Loucy (cell line): ENCODE data around the gene KRT80.

Source experiments
- H2AFZ ChIP-seq: fragments of 200-600 bp; sonication (generic); 2 replicates; pipeline ENCODE4 v1.6.0; 2016; ENCODE audit warnings: antibody characterized with exemption, mild to moderate bottlenecking, low read length, moderate library complexity
- H3F3A ChIP-seq: fragments of 200-600 bp; 2 replicates; pipeline ENCODE4 v1.6.0; 2016; ENCODE audit warnings: antibody characterized with exemption, low read depth, mild to moderate bottlenecking
- H3K27me3 ChIP-seq: fragments of 200-600 bp; sonication (generic); 2 replicates; pipeline ENCODE4 v1.6.1; 2014; ENCODE audit warnings: low read length, mild to moderate bottlenecking; ENCODE audit not compliant: insufficient read depth, poor library complexity, severe bottlenecking
- H3K36me3 ChIP-seq: fragments of 200-600 bp; sonication (generic); 2 replicates; pipeline ENCODE4 v1.6.1; 2016; ENCODE audit warnings: low read length; ENCODE audit not compliant: insufficient read depth
- H3K4me1 ChIP-seq: fragments of 200-600 bp; sonication (generic); 2 replicates; pipeline ENCODE4 v1.5.1; 2014; ENCODE audit warnings: low read length, mild to moderate bottlenecking; ENCODE audit not compliant: insufficient read depth, poor library complexity, severe bottlenecking
- H3K4me2 ChIP-seq: fragments of 200-600 bp; sonication (generic); 2 replicates; pipeline ENCODE4 v1.6.0; 2014; ENCODE audit warnings: antibody characterized with exemption, low read length, low read depth, mild to moderate bottlenecking; ENCODE audit not compliant: poor library complexity, severe bottlenecking
- H3K4me3 ChIP-seq: fragments of 200-600 bp; sonication (generic); 2 replicates; pipeline ENCODE4 v1.5.1; 2014; ENCODE audit warnings: low read length, mild to moderate bottlenecking, mixed read lengths; ENCODE audit not compliant: poor library complexity, severe bottlenecking
- H3K79me2 ChIP-seq: fragments of 200-600 bp; sonication (generic); 2 replicates; pipeline ENCODE4 v1.6.1; 2014; ENCODE audit warnings: low read length; ENCODE audit not compliant: insufficient read depth
- H3K9ac ChIP-seq: fragments of 200-600 bp; sonication (generic); 2 replicates; pipeline ENCODE4 v1.6.0; 2014; ENCODE audit warnings: mild to moderate bottlenecking, low read depth, low read length, moderate library complexity; ENCODE audit not compliant: poor library complexity, severe bottlenecking
- H3K9me2 ChIP-seq: fragments of 200-600 bp; sonication (generic); replicated peaks from 2 replicates; pipeline ENCODE4 v1.6.1; 2016; ENCODE audit warnings: low read depth, low read length, mixed read lengths
- H3K9me3 ChIP-seq: fragments of 200-600 bp; sonication (generic); 2 replicates; pipeline ENCODE4 v1.6.1; 2014; ENCODE audit warnings: mild to moderate bottlenecking, antibody characterized with exemption, low read length, low read depth; ENCODE audit not compliant: insufficient read depth
- H4K20me1 ChIP-seq: fragments of 200-600 bp; sonication (generic); 2 replicates; pipeline ENCODE4 v1.6.0; 2014; ENCODE audit warnings: antibody characterized with exemption, low read length, mild to moderate bottlenecking; ENCODE audit not compliant: insufficient read depth, poor library complexity, severe bottlenecking
- EZH2phosphoT487 ChIP-seq: fragments of 200-600 bp; IDR thresholded peaks from 2 replicates; pipeline ENCODE4 v1.6.1; 2018; ENCODE audit warnings: antibody characterized with exemption, mild to moderate bottlenecking, moderate library complexity, borderline replicate concordance
- TF ChIP-seq, protein P1 (sequence below): fragments of 200-600 bp; sonication (generic); conservative IDR thresholded peaks from 2 replicates; pipeline ENCODE4 v1.5.1; 2014; ENCODE audit warnings: mild to moderate bottlenecking, antibody characterized with exemption, low read length

KRT80 gene

DNA sequence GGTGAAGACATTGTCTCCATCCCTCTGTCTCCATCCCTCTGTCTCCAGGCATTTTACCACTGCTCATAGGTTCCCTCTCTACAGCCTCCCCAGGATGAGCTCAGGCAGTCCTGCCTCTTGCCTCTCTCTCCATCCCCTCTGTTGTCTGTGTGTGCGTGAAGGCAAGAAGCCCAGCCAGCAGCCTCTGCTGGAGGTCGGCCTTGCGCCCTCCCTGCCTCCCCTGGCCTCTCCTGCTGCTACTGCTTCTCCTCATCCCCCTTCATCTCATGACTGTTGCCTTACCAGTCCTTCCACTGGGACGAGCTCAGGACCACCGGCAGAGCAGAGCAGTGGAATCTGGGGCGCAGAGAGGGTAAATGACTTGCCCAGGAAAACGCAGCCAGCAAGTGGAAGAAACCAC lies 3.2 kb downstream of the KRT80 start:
- H3K9ac ChIP-seq: no peak overlapping the region
- H3K79me2 ChIP-seq: no peaks in the 10 kb centered on the region
- H3K4me2 ChIP-seq: no peak overlapping the region
- H3K9me2 ChIP-seq: no peaks in the 10 kb centered on the region
- no peaks in the 10 kb centered on the region for H3K9me3 ChIP-seq
- H4K20me1 ChIP-seq: no peaks in the 10 kb centered on the region
- no peaks in the 10 kb centered on the region for H3F3A ChIP-seq
- no peak overlapping the region for H2AFZ ChIP-seq
- peaks cover 14% of the 10 kb centered on the region for H3K4me1 ChIP-seq
- H3K4me3 ChIP-seq: no peak overlapping the region
- no peaks in the 10 kb centered on the region for H3K36me3 ChIP-seq
- no peaks in the 10 kb centered on the region for H3K27me3 ChIP-seq
- TF ChIP-seq EZH2phosphoT487: no peak
- TF ChIP-seq, protein P1, sequence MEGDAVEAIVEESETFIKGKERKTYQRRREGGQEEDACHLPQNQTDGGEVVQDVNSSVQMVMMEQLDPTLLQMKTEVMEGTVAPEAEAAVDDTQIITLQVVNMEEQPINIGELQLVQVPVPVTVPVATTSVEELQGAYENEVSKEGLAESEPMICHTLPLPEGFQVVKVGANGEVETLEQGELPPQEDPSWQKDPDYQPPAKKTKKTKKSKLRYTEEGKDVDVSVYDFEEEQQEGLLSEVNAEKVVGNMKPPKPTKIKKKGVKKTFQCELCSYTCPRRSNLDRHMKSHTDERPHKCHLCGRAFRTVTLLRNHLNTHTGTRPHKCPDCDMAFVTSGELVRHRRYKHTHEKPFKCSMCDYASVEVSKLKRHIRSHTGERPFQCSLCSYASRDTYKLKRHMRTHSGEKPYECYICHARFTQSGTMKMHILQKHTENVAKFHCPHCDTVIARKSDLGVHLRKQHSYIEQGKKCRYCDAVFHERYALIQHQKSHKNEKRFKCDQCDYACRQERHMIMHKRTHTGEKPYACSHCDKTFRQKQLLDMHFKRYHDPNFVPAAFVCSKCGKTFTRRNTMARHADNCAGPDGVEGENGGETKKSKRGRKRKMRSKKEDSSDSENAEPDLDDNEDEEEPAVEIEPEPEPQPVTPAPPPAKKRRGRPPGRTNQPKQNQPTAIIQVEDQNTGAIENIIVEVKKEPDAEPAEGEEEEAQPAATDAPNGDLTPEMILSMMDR: no peak

GRCh38 chr12:52187640-52188039 lies 4.2 kb downstream of the KRT80 start:
- Histone ChIP-seq H3K79me2 (no peaks in the 10 kb centered on the region), H4K20me1 (no peaks in the 10 kb centered on the region), H3K9ac (no peak overlapping the region), H3K4me1 (peaks cover 14% of the 10 kb centered on the region), H3K9me2 (no peaks in the 10 kb centered on the region), H3K9me3 (no peaks in the 10 kb centered on the region), H3K4me3 (no peak overlapping the region), H3K36me3 (no peaks in the 10 kb centered on the region), H2AFZ (no peak overlapping the region), H3K4me2 (no peak overlapping the region), H3F3A (no peaks in the 10 kb centered on the region), H3K27me3 (no peaks in the 10 kb centered on the region)
- TF ChIP-seq, protein P1: no peak
- no peak for TF ChIP-seq EZH2phosphoT487

DNA sequence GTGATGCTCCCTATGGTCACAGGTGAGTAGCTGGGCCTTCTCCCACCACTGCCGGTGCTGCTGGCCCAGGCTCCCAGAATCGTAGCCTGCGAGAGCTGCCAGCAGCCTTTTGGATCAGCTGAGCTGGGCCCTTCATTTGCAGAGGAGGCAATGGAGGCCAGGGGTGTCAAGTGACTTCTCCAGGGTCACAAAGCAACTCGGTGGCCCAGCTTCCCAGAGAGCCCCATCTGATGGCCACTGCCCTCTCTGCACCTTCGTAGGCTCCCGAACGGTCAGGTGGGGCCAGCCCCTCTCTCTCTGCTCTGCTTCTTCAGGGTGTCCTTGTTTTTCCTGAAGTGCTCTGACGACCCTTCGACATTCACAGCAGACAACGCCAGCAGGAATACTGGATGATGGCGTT lies 4.6 kb downstream of the KRT80 start:
- Histone ChIP-seq H3K4me3 (no peak overlapping the region), H3K9me2 (no peaks in the 10 kb centered on the region), H4K20me1 (no peaks in the 10 kb centered on the region), H3K79me2 (no peaks in the 10 kb centered on the region), H3K9me3 (no peaks in the 10 kb centered on the region), H3K36me3 (no peaks in the 10 kb centered on the region), H3K4me1 (peaks cover 14% of the 10 kb centered on the region), H3F3A (no peaks in the 10 kb centered on the region), H3K4me2 (no peak overlapping the region), H3K9ac (no peak overlapping the region), H3K27me3 (no peaks in the 10 kb centered on the region), H2AFZ (no peak overlapping the region)
- no peak for TF ChIP-seq EZH2phosphoT487
- TF ChIP-seq, protein P1: no peak
